Adrenal gland (tissue), 12 donors: ENCODE results near the gene FUT8. TPM values are rescaled to one million over a fixed set of nuclear protein-coding genes. Genes with fewer than 3 reads are reported as not detected.

Experiments used
- DNase-seq, 7 donors: peaks; one replicate each; pipeline ENCODE4 v3.0.0-alpha.2; 2019 to 2020
- H3K27ac ChIP-seq, 5 donors: fragments of 200-600 bp; sonication (generic) in 4 of 5; 1 replicate in 3 of 5; 2 replicates in 2 of 5; pipeline versions ENCODE4 v1.5.1 to v1.8.0; 2016 to 2020; ENCODE audit warnings: mild to moderate bottlenecking in 1 of 5
- H3K27me3 ChIP-seq: fragments of 200-600 bp; 2 replicates; pipeline ENCODE4 v1.8.0; 2021
- H3K36me3 ChIP-seq, 2 donors: fragments of 200-600 bp; replicated peaks in 1 of 2; 1 replicate in 1 of 2; 2 replicates in 1 of 2; pipeline versions ENCODE4 v1.5.1 to v1.8.0; 2018 to 2022
- H3K4me1 ChIP-seq, 2 donors: fragments of 200-600 bp; replicated peaks in 1 of 2; 1 replicate in 1 of 2; 2 replicates in 1 of 2; pipeline versions ENCODE4 v1.5.1 to v1.8.0; 2018 to 2021
- H3K4me3 ChIP-seq, 4 donors: fragments of 200-600 bp; sonication (generic) in 3 of 4; one replicate each; pipeline ENCODE4 v1.5.1; 2016 to 2018
- H3K9me3 ChIP-seq, 3 donors: fragments of 200-600 bp; sonication (generic) in 1 of 3; replicated peaks in 1 of 3; 1 replicate in 2 of 3; 2 replicates in 1 of 3; pipeline versions ENCODE4 v1.5.1 to v1.8.0; 2016 to 2021
- CTCF ChIP-seq, 6 experiments: fragments of 450-650 bp in 4 of 6; fragments of 200-600 bp in 2 of 6; sonication (generic) in 1 of 6; IDR thresholded peaks; 1 replicate in 5 of 6; 2 replicates in 1 of 6; pipeline versions ENCODE4 v1.5.1 to v1.8.0; 2016 to 2021; ENCODE audit warnings: antibody characterized with exemption in 6 of 6, mild to moderate bottlenecking in 2 of 6, moderate library complexity in 1 of 6
- POLR2A ChIP-seq, 2 donors: fragments of 450-650 bp; IDR thresholded peaks; one replicate each; pipeline ENCODE4 v1.6.1; 2017; ENCODE audit warnings: antibody characterized with exemption in 2 of 2, mild to moderate bottlenecking in 2 of 2, moderate library complexity in 1 of 2
- WGBS, 4 donors: extraction: QIAGEN DNeasy Blood & Tissue Kit in 2 of 4; methylation state at CpG; one replicate each; pipeline versions ENCODE4 v1.1.5 to v1.1.7; 2013 to 2017; 5-methylcytosine and 5-hydroxymethylcytosine counted together
- intact Hi-C, 2 donors: fragments of 100-400 bp; cut with DNase I; formaldehyde crosslinking; loops; one replicate each; pipeline versions ENCODE4 v1.14.1 to v1.15.0; 2022 to 2023
- polyA plus RNA-seq, 3 donors: library from polyadenylated mRNA; stranded (reverse); fragments of 200-250 nt in 2 of 3; fragments of 350-450 nt in 1 of 3; fragmentation: Illumina TruSeq in 1 of 3; extraction: RNeasy Lipid Tissue Mini Kit (QIAGEN cat#74804) in 1 of 3; gene quantifications; one replicate each; pipeline ENCODE4 v1.2.3, GENCODE V29; 2013 to 2014
- total RNA-seq, 9 donors: library from RNA; depleted of rRNA in 4 of 9; stranded (reverse); fragments of >200 nt in 4 of 9; fragments of 120-200 nt in 1 of 9; fragmentation: NEBNext Ultra II Directional in 1 of 9; extraction: Animal tissue kit (Norgen Biotek cat#: 25700) in 1 of 9; gene quantifications; one replicate each; pipeline versions ENCODE4 v1.1.0 to v1.2.4, GENCODE V29; 2013 to 2023
- donor health status: healthy with polysubstance abuse.
- donor health status: Bipolar disorder and iron deficiency.
- donor health status: DM: yes; HTN: yes; CAD: no.
- donor health status: DM: no; HTN: no; CAD: no.
- donor health status: DM: no; HTN: no; CAD: no.
- donor health status: DM: yes; HTN: yes; CAD: no.

The FUT8 gene
- total and polyA plus RNA-seq, 12 donors, result 7.8 to 32.1 (median 21.1) TPM

- intact Hi-C loops, result no loop called here
- DNase-seq, result no peak
- Histone ChIP-seq H3K4me3 (no peak overlapping the region), H3K4me1 (no peaks in the 10 kb centered on the region), H3K27me3 (no peaks in the 10 kb centered on the region), H3K27ac (no peak overlapping the region), H3K9me3 (no peaks in the 10 kb centered on the region), H3K36me3 (no peaks in the 10 kb centered on the region)
- 74 to 93% (median 87%) methylated on average over 6 of the region's 6 CpGs for WGBS, 4 donors
- TF ChIP-seq CTCF (IDR thresholded peaks at IDR 0.05) (no peak), POLR2A (IDR thresholded peaks at IDR 0.05) (no peak)
These were observed 342.8 kb downstream of the FUT8 start for GRCh38 chr14:65755331-65755730.

- Histone ChIP-seq H3K27me3 (no peaks in the 10 kb centered on the region), H3K9me3 (no peaks in the 10 kb centered on the region), H3K27ac (no peak overlapping the region), H3K36me3 (no peaks in the 10 kb centered on the region), H3K4me3 (no peak overlapping the region), H3K4me1 (no peaks in the 10 kb centered on the region)
- TF ChIP-seq POLR2A (IDR thresholded peaks at IDR 0.05), result no peak
- TF ChIP-seq CTCF (IDR thresholded peaks at IDR 0.05), result no peak
- intact Hi-C loops, result no loop called here
- 88 to 96% (median 92%) methylated on average over 3 of the region's 3 CpGs for WGBS, 4 donors
- no peak for DNase-seq
These were observed 344.4 kb downstream of the FUT8 start for GRCh38 chr14:65756880-65757279.

GRCh38 chr14:65769151-65769550 is 356.6 kb downstream of the FUT8 start:
- intact Hi-C loops, result no loop called here
- Histone ChIP-seq H3K36me3 (no peaks in the 10 kb centered on the region), H3K4me1 (no peaks in the 10 kb centered on the region), H3K27me3 (no peaks in the 10 kb centered on the region), H3K9me3 (no peaks in the 10 kb centered on the region), H3K27ac (no peak overlapping the region), H3K4me3 (no peak overlapping the region)
- 33 to 45% (median 43%) methylated on average over 2 of the region's 2 CpGs for WGBS, 4 donors
- TF ChIP-seq POLR2A (IDR thresholded peaks at IDR 0.05) (no peak), CTCF (IDR thresholded peaks at IDR 0.05) (no peak)
- peak in 3 of 7 donors; percentile 8 to 39 (median 38) for DNase-seq

- Histone ChIP-seq H3K9me3 (no peaks in the 10 kb centered on the region), H3K4me1 (peaks cover 5 to 6% of the 10 kb centered on the region in 2 donors), H3K36me3 (no peaks in the 10 kb centered on the region), H3K4me3 (no peak overlapping the region), H3K27me3 (no peaks in the 10 kb centered on the region), H3K27ac (no peak overlapping the region)
- TF ChIP-seq POLR2A (IDR thresholded peaks at IDR 0.05) (no peak), CTCF (IDR thresholded peaks at IDR 0.05) (no peak)
- no peak for DNase-seq
- 66 to 87% (median 71%) methylated on average over 5 of the region's 5 CpGs for WGBS, 4 donors
- intact Hi-C loops, result no loop called here
These were observed 358.2 kb downstream of the FUT8 start for GRCh38 chr14:65770681-65771080.
